ENCODE measurements around the gene ROR2. TPM values are rescaled to one million over a fixed set of nuclear protein-coding genes. Genes with fewer than 3 reads are reported as not detected.

Gene ROR2
- total RNA-seq, 1 experiment from 2014 or later, result 5.9 TPM

DNA sequence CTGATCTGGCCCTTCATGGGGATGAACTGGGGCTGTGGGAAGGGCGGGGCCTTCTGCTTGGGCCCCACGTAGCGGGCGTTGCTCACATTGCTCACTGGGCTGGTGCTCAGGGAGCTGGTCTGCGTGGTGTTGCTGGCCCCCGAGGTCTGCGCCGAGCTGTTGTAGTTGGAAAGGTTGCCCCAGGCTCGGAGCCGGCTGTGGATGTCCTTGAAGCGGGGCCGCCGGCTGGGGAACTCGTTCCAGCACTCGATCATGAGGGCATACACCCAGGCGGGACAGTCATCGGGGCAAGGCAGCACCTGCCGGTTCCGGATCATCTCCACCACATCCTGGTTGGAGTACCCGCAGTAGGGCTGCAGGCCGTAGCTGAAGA lies 226.0 kb downstream of the ROR2 start:
- POLR2A ChIA-PET, result no interaction called here
- H3K36me3 ChIP-seq (ENCODE audit: control insufficient read depth, insufficient read depth, low read length), result no peaks in the 10 kb centered on the region
- H3K9me3 ChIP-seq (ENCODE audit: control insufficient read depth, insufficient read depth, low read depth, low read length), result no peaks in the 10 kb centered on the region
- in situ Hi-C loops (cut with HindIII; ENCODE audit: low pct_unique_long_range_greater_than_20kb, low sequenced_read_pairs), result no loop called here
- no peaks in the 10 kb centered on the region for H3K4me1 ChIP-seq (ENCODE audit: control insufficient read depth, insufficient read depth, low read length)
- no peak for DNase-seq (ENCODE audit: low read depth, low spot score)
- no peak overlapping the region for H3K4me3 ChIP-seq (ENCODE audit: low read depth in 2 of 2, low read length in 2 of 2)
- BruUV-seq (replicated peaks), result no TSS peak
- no peak overlapping the region for H3K27ac ChIP-seq (ENCODE audit: low read length)
- H3K27me3 ChIP-seq (ENCODE audit: control insufficient read depth, insufficient read depth, low read length), result no peaks in the 10 kb centered on the region
- CTCF ChIA-PET, result no interaction called here
- ATAC-seq, result no peak
- TF ChIP-seq POLR2AphosphoS5 (IDR thresholded peaks at IDR 0.05; ENCODE audit: low read depth, low read length), result no peak
- TF ChIP-seq TCF7L2 (IDR thresholded peaks at IDR 0.05; ENCODE audit: low read depth, low read length), result no peak
- TF ChIP-seq CTCF (IDR thresholded peaks at IDR 0.05), result no peak
- no peak for TF ChIP-seq SIN3A (IDR thresholded peaks at IDR 0.05; ENCODE audit: borderline replicate concordance, insufficient read depth, low read depth, low read length)
- TF ChIP-seq REST (IDR thresholded peaks at IDR 0.05; ENCODE audit: insufficient read depth in 1 of 2, low read depth in 2 of 2, low read length in 1 of 2), result no peak
- intact Hi-C loops (cut with micrococcal nuclease; ENCODE audit: unreplicated experiment), result no loop called here

DNA sequence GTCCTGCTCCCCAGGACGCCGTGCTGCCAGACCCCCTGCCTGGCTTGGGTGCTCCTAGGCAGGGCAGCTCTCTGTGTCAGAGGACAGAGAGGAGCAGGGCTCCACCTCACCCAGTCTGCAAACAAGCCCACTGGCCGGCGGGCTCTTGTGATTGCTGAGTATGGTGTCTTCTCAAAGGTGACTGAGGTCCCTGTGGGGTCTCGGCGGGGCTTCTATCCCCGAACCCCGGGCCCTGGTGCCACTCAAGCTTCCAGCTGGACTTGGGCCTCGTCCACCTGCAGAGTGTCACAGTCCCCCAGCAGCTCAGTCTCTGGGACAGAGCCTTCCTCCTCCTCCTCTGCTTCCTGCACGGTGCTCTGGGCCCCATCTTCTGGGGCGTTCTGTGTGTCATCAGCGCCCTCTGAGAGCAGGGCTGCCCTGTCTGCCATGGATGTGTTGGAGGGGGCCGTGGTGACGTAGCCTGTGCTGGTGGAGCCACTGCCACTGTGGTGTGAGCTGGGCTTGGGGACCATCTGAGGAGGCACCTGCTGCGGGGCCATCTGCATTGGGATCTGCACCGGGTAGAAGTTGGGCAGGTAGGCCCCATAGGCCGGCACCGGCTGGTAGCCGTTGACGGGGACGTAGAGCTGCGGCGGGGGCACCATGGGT lies 226.5 kb downstream of the ROR2 start:
- in situ Hi-C loops (cut with HindIII; ENCODE audit: low pct_unique_long_range_greater_than_20kb, low sequenced_read_pairs) (no loop called here), intact Hi-C loops (cut with micrococcal nuclease; ENCODE audit: unreplicated experiment) (no loop called here)
- DNase-seq (ENCODE audit: low read depth, low spot score), result no peak
- no peaks in the 10 kb centered on the region for H3K36me3 ChIP-seq (ENCODE audit: control insufficient read depth, insufficient read depth, low read length)
- TF ChIP-seq TCF7L2 (IDR thresholded peaks at IDR 0.05; ENCODE audit: low read depth, low read length) (no peak), REST (IDR thresholded peaks at IDR 0.05; ENCODE audit: insufficient read depth in 1 of 2, low read depth in 2 of 2, low read length in 1 of 2) (no peak), CTCF (IDR thresholded peaks at IDR 0.05) (no peak), SIN3A (IDR thresholded peaks at IDR 0.05; ENCODE audit: borderline replicate concordance, insufficient read depth, low read depth, low read length) (no peak), POLR2AphosphoS5 (IDR thresholded peaks at IDR 0.05; ENCODE audit: low read depth, low read length) (no peak)
- H3K9me3 ChIP-seq (ENCODE audit: control insufficient read depth, insufficient read depth, low read depth, low read length), result no peaks in the 10 kb centered on the region
- POLR2A ChIA-PET, result no interaction called here
- H3K27ac ChIP-seq (ENCODE audit: low read length), result no peak overlapping the region
- no peaks in the 10 kb centered on the region for H3K4me1 ChIP-seq (ENCODE audit: control insufficient read depth, insufficient read depth, low read length)
- no peaks in the 10 kb centered on the region for H3K27me3 ChIP-seq (ENCODE audit: control insufficient read depth, insufficient read depth, low read length)
- BruUV-seq (replicated peaks), result no TSS peak
- ATAC-seq, result no peak
- CTCF ChIA-PET, result no interaction called here
- no peak overlapping the region for H3K4me3 ChIP-seq (ENCODE audit: low read depth in 2 of 2, low read length in 2 of 2)

Measured in Panc1 (cell line).